Uterus (tissue), 4 donors: ENCODE measurements around the gene PXT1. TPM values are rescaled to one million over a fixed set of nuclear protein-coding genes. Genes with fewer than 3 reads are reported as not detected.
"Not testable (repeated sequence)": the region's sequence is repeated elsewhere in the genome, so short reads cannot be mapped to it uniquely, and the experiment has no call there.

ENCODE experiments used
- DNase-seq, 2 donors: peaks; one replicate each; pipeline ENCODE4 v3.0.0-alpha.2; 2019 to 2020
- H3K27ac ChIP-seq, 2 donors: fragments of 200-600 bp; sonication (generic); 1 replicate in 1 of 2; 2 replicates in 1 of 2; pipeline ENCODE4 v1.5.1; 2016 to 2018
- H3K27me3 ChIP-seq, 2 donors: fragments of 200-600 bp; sonication (generic); one replicate each; pipeline ENCODE4 v1.5.1; 2018 to 2019; ENCODE audit warnings: control low read depth in 1 of 2
- H3K36me3 ChIP-seq, 2 donors: fragments of 200-600 bp; sonication (generic); one replicate each; pipeline ENCODE4 v1.5.1; 2019; ENCODE audit warnings: control low read depth in 1 of 2
- H3K4me1 ChIP-seq, 2 donors: fragments of 200-600 bp; sonication (generic); one replicate each; pipeline ENCODE4 v1.5.1; 2018 to 2019; ENCODE audit warnings: control low read depth in 1 of 2
- H3K4me3 ChIP-seq, 2 donors: fragments of 200-600 bp; sonication (generic); 1 replicate in 1 of 2; 2 replicates in 1 of 2; pipeline ENCODE4 v1.5.1; 2018 to 2019; ENCODE audit warnings: mild to moderate bottlenecking in 1 of 2
- H3K9me3 ChIP-seq, 2 donors: fragments of 200-600 bp; sonication (generic); one replicate each; pipeline ENCODE4 v1.5.1; 2019; ENCODE audit warnings: control low read depth in 1 of 2
- POLR2A ChIP-seq, 2 donors: fragments of 450-650 bp; IDR thresholded peaks; one replicate each; pipeline ENCODE4 v1.6.1; 2016; ENCODE audit warnings: antibody characterized with exemption in 2 of 2, mild to moderate bottlenecking in 1 of 2, moderate library complexity in 1 of 2
- intact Hi-C: fragments of 100-400 bp; cut with DNase I; formaldehyde crosslinking; loops from one replicate; pipeline ENCODE4 v1.15.1; 2023; ENCODE audit warnings: low total_unique reads
- total RNA-seq, 4 donors: library from RNA; depleted of rRNA in 3 of 4; stranded (reverse); fragments of >200 nt in 3 of 4; gene quantifications; one replicate each; pipeline versions ENCODE4 v1.1.0 to v1.2.4, GENCODE V29; 2014 to 2023
- TF ChIP-seq, protein P1 (sequence below), 4 experiments: fragments of 200-600 bp in 2 of 4; fragments of 450-650 bp in 2 of 4; sonication (generic) in 2 of 4; IDR thresholded peaks; one replicate each; pipeline ENCODE4 v1.5.1; 2016 to 2019; ENCODE audit warnings: antibody characterized with exemption in 4 of 4, mild to moderate bottlenecking in 2 of 4, moderate library complexity in 1 of 4
- donor health status: DM: yes; HTN: yes; CAD: no.

Gene PXT1
- total RNA-seq, 4 donors from 2014 or later = not detected

DNA sequence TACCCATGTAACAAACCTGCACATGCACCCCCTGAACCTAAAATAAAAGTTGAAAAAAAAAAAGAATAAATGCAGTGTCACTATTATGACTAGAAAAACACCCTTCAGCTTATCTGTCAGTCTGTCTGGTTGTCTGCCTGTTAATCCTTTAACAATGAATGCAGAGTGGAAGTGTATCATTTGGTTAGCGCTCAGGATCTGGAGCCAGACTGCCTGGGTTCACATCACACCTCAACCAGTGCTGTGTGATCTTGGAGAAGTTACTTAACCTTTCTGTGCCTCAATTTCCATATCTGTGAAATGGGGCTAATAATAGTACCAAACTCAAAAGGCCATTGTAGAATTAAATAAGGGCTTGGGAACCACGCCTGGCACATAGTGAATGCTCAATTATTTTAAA lies 72.0 kb downstream of the PXT1 start:
- no peak overlapping the region for H3K27ac ChIP-seq
- no peak for DNase-seq
- H3K4me3 ChIP-seq = no peak overlapping the region
- no peaks in the 10 kb centered on the region for H3K9me3 ChIP-seq
- H3K27me3 ChIP-seq = no peaks in the 10 kb centered on the region
- H3K36me3 ChIP-seq = no peaks in the 10 kb centered on the region
- intact Hi-C loops = no loop called here
- no peaks in the 10 kb centered on the region for H3K4me1 ChIP-seq
- TF ChIP-seq POLR2A (IDR thresholded peaks at IDR 0.05) = no peak

DNA sequence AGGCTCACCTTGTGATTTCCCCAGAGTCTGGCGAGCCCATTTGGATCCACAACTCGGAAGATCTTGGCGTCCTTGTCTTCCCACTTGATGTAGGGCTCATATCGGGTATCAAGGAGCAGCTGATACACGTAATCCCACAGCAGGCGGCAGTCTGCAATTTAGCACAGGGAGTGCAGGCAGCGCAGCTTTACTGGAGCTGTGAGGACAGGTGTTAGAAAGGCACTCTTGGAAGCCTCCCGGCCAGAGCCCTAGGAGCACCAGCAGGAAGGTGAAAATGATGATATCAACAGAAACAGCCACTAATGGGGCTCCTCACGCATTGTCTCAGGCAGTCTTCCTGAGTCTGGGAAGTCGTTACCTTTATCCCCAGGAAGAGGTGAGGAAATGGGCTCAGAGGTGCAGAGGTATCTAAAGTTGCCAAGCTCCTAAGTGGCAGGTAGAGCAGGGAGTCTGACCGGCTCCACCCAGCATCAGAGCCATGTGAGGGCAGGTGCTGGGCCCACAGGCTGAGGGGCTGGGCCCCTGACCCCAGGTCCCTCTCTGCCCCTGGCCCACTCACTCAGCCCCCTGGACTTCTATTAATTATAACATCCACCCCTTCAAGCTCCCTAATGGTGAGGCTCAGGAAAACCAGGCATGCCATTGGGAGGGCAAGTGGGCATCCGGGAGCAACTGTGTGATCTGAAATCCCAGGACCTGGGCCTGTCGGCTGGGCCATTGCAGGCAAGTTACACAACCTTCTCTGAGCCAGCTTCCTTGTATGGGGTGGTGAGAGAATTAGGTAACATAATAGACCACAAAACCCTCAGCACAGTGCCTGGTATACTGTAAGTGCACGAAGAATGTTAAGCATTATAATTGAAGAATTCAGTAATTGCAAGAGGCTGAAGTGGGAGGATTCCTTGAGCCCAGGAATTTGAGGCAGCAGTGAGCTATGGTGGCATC lies 73.5 kb downstream of the PXT1 start:
- DNase-seq = no peak
- H3K4me1 ChIP-seq = no peaks in the 10 kb centered on the region
- no peaks in the 10 kb centered on the region for H3K36me3 ChIP-seq
- H3K27me3 ChIP-seq = no peaks in the 10 kb centered on the region
- no peaks in the 10 kb centered on the region for H3K9me3 ChIP-seq
- no peak overlapping the region for H3K27ac ChIP-seq
- TF ChIP-seq, protein P1, sequence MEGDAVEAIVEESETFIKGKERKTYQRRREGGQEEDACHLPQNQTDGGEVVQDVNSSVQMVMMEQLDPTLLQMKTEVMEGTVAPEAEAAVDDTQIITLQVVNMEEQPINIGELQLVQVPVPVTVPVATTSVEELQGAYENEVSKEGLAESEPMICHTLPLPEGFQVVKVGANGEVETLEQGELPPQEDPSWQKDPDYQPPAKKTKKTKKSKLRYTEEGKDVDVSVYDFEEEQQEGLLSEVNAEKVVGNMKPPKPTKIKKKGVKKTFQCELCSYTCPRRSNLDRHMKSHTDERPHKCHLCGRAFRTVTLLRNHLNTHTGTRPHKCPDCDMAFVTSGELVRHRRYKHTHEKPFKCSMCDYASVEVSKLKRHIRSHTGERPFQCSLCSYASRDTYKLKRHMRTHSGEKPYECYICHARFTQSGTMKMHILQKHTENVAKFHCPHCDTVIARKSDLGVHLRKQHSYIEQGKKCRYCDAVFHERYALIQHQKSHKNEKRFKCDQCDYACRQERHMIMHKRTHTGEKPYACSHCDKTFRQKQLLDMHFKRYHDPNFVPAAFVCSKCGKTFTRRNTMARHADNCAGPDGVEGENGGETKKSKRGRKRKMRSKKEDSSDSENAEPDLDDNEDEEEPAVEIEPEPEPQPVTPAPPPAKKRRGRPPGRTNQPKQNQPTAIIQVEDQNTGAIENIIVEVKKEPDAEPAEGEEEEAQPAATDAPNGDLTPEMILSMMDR (IDR thresholded peaks at IDR 0.05) = no peak
- no peak for TF ChIP-seq POLR2A (IDR thresholded peaks at IDR 0.05)
- intact Hi-C loops = no loop called here
- H3K4me3 ChIP-seq = no peak overlapping the region

DNA sequence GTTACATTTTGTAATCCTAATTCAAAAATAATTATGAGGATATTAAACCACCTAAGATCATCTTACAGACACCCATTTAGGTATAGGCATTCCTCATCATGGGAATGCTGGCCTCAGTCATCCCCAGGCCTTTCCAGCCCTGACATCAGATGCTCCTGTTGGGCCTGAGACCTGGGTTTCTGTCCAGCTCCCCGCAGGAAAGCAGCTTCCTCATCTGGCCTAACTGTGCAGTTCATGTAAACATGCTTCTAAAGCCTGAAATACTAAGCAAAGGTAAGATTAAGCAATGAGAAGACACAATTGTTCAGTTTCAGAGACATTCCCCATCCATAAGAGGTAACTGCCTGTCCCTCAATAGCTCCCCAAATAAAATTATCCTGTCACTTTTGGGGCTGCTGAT lies 74.2 kb downstream of the PXT1 start:
- TF ChIP-seq, protein P1 (IDR thresholded peaks at IDR 0.05) = no peak
- no peak for TF ChIP-seq POLR2A (IDR thresholded peaks at IDR 0.05)

DNA sequence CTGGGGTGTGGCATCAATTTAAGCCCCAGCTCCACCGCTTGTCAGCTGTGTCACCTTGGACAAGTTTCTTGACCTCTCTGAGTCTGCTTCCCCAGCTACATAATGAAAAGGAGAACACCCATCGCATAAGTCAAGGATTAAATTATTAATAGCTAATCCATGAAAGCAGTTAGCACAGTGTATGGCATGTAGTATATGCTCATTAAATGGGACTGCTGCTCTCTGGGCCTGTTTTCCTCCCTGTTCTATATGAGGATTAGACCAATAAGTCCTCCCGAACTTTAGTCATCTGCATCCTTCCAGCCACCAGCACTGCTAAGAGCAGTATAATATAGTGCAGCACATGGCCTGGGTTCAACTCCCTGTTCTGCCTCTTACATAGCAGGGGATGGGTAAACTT lies 74.9 kb downstream of the PXT1 start:
- no peaks in the 10 kb centered on the region for H3K4me1 ChIP-seq
- no peak overlapping the region for H3K4me3 ChIP-seq
- H3K9me3 ChIP-seq = no peaks in the 10 kb centered on the region
- H3K27me3 ChIP-seq = no peaks in the 10 kb centered on the region
- no peaks in the 10 kb centered on the region for H3K36me3 ChIP-seq
- H3K27ac ChIP-seq = no peak overlapping the region
- no peak for DNase-seq
- no peak for TF ChIP-seq POLR2A (IDR thresholded peaks at IDR 0.05)
- TF ChIP-seq, protein P1 (IDR thresholded peaks at IDR 0.05) = no peak
- intact Hi-C loops = no loop called here

More for the DNA sequence above, 74.2 kb downstream of the PXT1 start:
- Histone ChIP-seq H3K27ac (no peak overlapping the region), H3K4me1 (no peaks in the 10 kb centered on the region), H3K9me3 (no peaks in the 10 kb centered on the region), H3K4me3 (no peak overlapping the region), H3K36me3 (no peaks in the 10 kb centered on the region), H3K27me3 (no peaks in the 10 kb centered on the region)
- DNase-seq = no peak
- intact Hi-C loops = no loop called here

DNA sequence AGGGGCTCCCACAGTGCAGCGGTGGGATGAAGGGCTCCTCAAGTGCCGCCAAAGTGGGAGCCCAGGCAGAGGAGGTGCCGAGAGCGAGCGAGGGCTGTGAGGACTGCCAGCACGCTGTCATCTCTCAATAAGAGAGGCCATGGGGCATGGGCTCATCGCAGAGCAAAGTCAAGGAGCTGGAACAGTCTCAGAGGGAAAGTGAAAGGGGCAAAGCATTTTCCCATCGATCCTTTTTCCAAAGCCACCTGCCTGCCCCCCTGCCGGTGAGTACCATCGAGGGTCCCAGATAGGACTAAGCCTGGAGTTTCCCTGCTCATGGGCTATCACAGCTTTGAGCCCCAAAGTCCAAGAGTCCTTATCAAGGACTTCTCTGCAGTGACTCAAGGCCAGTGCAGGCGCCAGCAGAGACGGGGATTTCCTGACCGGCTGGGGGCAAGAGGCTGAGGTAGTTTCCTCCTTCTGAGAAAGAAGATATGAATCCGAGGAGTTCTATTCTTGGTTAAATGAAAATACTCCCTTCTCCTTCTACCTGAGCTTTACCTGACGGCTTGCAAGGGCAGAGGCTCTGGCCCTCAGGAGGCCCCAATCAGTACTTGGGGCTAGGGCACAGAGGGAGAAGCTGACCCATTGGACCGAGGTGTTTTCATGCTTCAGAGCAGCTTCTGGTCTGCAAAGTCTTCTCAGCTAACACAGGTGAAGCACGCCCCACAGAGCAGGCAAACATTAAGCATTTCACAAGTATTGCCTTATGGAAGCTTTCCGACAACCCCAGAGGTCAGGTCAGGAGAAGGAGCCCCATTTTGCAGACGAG lies 77.8 kb downstream of the PXT1 start:
- intact Hi-C loops = no loop called here
- no peaks in the 10 kb centered on the region for H3K9me3 ChIP-seq
- no peak overlapping the region for H3K4me3 ChIP-seq
- H3K4me1 ChIP-seq = no peaks in the 10 kb centered on the region
- H3K36me3 ChIP-seq = no peaks in the 10 kb centered on the region
- TF ChIP-seq, protein P1 (IDR thresholded peaks at IDR 0.05) = no peak
- TF ChIP-seq POLR2A (IDR thresholded peaks at IDR 0.05) = no peak
- H3K27me3 ChIP-seq = no peaks in the 10 kb centered on the region
- DNase-seq = no peak
- H3K27ac ChIP-seq = no peak overlapping the region

DNA sequence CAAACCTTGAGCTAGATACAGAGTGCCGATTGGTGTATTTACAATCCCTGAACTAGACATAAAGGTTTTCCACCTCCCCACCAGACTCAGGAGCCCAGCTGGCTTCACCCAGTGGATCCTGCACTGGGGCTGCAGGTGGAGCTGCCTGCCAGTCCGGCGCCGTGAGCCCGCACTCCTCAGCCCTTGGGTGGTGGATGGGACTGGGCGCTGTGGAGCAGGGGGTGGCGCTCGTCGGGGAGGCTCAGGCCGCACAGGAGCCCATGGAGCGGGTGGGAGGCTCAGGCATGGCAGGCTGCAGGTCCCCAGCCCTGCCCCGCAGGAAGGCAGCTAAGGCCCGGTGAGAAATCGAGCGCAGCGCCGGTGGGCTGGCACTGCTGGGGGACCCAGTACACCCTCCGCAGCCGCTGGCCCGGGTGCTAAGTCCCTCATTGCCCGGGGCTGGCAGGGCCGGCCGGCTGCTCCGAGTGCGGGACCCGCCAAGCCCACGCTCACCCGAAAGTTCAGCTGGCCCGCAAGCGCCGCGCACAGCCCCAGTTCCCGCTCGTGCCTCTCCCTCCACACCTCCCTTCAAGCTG lies 78.5 kb downstream of the PXT1 start:
- H3K36me3 ChIP-seq, H3K4me3 ChIP-seq, intact Hi-C loops, H3K27ac ChIP-seq, DNase-seq, H3K4me1 ChIP-seq, H3K9me3 ChIP-seq, H3K27me3 ChIP-seq: not testable (repeated sequence)

DNA sequence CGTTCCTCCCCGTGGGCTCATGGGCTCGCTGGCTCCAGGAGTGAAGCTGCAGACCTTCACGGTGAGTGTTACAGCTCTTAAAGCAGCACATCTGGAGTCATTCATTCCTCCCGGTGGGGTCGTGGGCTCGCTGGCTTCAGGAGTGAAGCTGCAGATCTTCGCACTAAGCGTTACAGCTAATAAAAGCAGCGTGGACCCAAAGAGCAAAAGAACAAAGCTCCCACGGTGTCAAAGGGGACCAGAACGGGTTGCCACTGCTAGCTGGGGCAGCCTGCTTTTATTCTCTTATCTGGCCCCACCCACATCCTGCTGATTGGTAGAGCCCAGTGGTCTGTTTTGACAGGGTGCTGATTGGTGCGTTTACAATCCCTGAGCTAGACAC lies 79.3 kb downstream of the PXT1 start:
- H3K9me3 ChIP-seq, H3K4me3 ChIP-seq, intact Hi-C loops, H3K36me3 ChIP-seq, H3K4me1 ChIP-seq, DNase-seq, H3K27me3 ChIP-seq, H3K27ac ChIP-seq: not testable (repeated sequence)
